ENCODE measurements around the gene AIM2. TPM values are rescaled to one million over a fixed set of nuclear protein-coding genes. Genes with fewer than 3 reads are reported as not detected.

The AIM2 gene
- polyA plus RNA-seq, 1 of the 3 experiments (the other 2 are of a cell fraction) = 1.1 TPM

GRCh38 chr1:159088050-159088449 is 11.5 kb upstream of the AIM2 start:
- Histone ChIP-seq H3K9ac (no peak overlapping the region), H3K9me2 (no peaks in the 10 kb centered on the region), H3F3A (replicated peaks; ENCODE audit: insufficient read depth) (peaks cover 28% of the 10 kb centered on the region), H2AFZ (ENCODE audit: low read depth) (peak overlapping the region; percentile 23; the same call in 1 of the 2 replicates), H3K79me2 (ENCODE audit: insufficient read depth) (no peaks in the 10 kb centered on the region), H4K20me1 (ENCODE audit: insufficient read depth) (no peaks in the 10 kb centered on the region), H3K4me1 (ENCODE audit: control insufficient read depth in 1 of 2, insufficient read depth in 2 of 2, low read depth in 1 of 2, low read length in 1 of 2) (peaks cover 0 to 15% of the 10 kb centered on the region in 2 experiments; a peak in 3 of 4 replicates), H3K27me3 (ENCODE audit: insufficient read depth) (no peaks in the 10 kb centered on the region), H3K9me3 (no peaks in the 10 kb centered on the region), H3K27ac (ENCODE audit: low read depth in 2 of 2, low read length in 1 of 2) (peak overlapping the region in 1 of 2 experiments; percentile 54; a peak in 2 of 4 replicates), H3K4me2 (peak overlapping the region; percentile 14; the same call in 1 of the 2 replicates), H3K36me3 (replicated peaks in 1 of 2; ENCODE audit: control insufficient read depth in 1 of 2, insufficient read depth in 2 of 2, low read length in 1 of 2) (no peaks in the 10 kb centered on the region), H3K4me3 (ENCODE audit: low read depth in 2 of 2, low read length in 1 of 2) (no peak overlapping the region)
- ChIA-PET CTCF (interaction anchor here (1.5 to 1.6 kb wide), 3 partner anchors 14 to 45 kb away, joined by 5 to 7 read pairs (median 6); no protein-coding TSS in a partner anchor), POLR2A (no interaction called here)
- 6% methylated on average over 2 of the region's 2 CpGs for WGBS (ENCODE audit: low lambda C conversion rate)
- TF ChIP-seq, protein P1, sequence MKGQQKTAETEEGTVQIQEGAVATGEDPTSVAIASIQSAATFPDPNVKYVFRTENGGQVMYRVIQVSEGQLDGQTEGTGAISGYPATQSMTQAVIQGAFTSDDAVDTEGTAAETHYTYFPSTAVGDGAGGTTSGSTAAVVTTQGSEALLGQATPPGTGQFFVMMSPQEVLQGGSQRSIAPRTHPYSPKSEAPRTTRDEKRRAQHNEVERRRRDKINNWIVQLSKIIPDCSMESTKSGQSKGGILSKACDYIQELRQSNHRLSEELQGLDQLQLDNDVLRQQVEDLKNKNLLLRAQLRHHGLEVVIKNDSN (IDR thresholded peaks at IDR 0.05; ENCODE audit: borderline replicate concordance, low read depth) = no peak
- TF ChIP-seq GATA2 (CRISPR knock-in tag; IDR thresholded peaks at IDR 0.05) (no peak), FOSL2 (IDR thresholded peaks at IDR 0.05; ENCODE audit: borderline replicate concordance, low read depth) (peak; percentile 78; the same call in 1 of the 2 replicates), MAX (IDR thresholded peaks at IDR 0.05; ENCODE audit: low read depth) (peak; percentile 76), PBX3 (IDR thresholded peaks at IDR 0.05) (peak; percentile 58), YY1 (IDR thresholded peaks at IDR 0.05; ENCODE audit: low read depth) (no peak; the same call in 1 of the 2 replicates), RCOR1 (IDR thresholded peaks at IDR 0.05; ENCODE audit: low read length) (no peak), NFIC (IDR thresholded peaks at IDR 0.05; ENCODE audit: borderline replicate concordance) (peak; percentile 52; the same call in 1 of the 2 replicates), POLR2AphosphoS5 (IDR thresholded peaks at IDR 0.05; ENCODE audit: low read depth, low read length) (peak; percentile 24; the same call in 1 of the 2 replicates), CHD2 (IDR thresholded peaks at IDR 0.05; ENCODE audit: low read length, partially characterized antibody) (no peak), JUND (IDR thresholded peaks at IDR 0.05) (peak; percentile 81), EZH2phosphoT487 (IDR thresholded peaks at IDR 0.05; ENCODE audit: borderline replicate concordance, low read depth) (no peak), RAD21 (IDR thresholded peaks at IDR 0.05; ENCODE audit: low read length) (no peak), MXI1 (IDR thresholded peaks at IDR 0.05; ENCODE audit: low read depth, low read length) (no peak), TEAD4 (IDR thresholded peaks at IDR 0.05; ENCODE audit: borderline replicate concordance, insufficient read depth) (no peak; the same call in 1 of the 2 replicates), TCF12 (IDR thresholded peaks at IDR 0.05) (peak; percentile 81), RXRA (IDR thresholded peaks at IDR 0.05; ENCODE audit: borderline replicate concordance, low read depth) (no peak), NRF1 (IDR thresholded peaks at IDR 0.05; ENCODE audit: low read depth, low read length) (no peak), FOXM1 (IDR thresholded peaks at IDR 0.05; ENCODE audit: low read depth) (no peak), GABPA (IDR thresholded peaks at IDR 0.05; ENCODE audit: low read depth) (no peak), RFX5 (IDR thresholded peaks at IDR 0.05; ENCODE audit: low read length) (no peak), FOXJ3 (CRISPR knock-in tag; IDR thresholded peaks at IDR 0.05) (no peak), ELF1 (IDR thresholded peaks at IDR 0.05) (peak; percentile 41)
- TF ChIP-seq, protein P2, sequence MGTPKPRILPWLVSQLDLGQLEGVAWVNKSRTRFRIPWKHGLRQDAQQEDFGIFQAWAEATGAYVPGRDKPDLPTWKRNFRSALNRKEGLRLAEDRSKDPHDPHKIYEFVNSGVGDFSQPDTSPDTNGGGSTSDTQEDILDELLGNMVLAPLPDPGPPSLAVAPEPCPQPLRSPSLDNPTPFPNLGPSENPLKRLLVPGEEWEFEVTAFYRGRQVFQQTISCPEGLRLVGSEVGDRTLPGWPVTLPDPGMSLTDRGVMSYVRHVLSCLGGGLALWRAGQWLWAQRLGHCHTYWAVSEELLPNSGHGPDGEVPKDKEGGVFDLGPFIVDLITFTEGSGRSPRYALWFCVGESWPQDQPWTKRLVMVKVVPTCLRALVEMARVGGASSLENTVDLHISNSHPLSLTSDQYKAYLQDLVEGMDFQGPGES (IDR thresholded peaks at IDR 0.05; ENCODE audit: low read depth, low read length) = no peak
- TF ChIP-seq, protein P3, sequence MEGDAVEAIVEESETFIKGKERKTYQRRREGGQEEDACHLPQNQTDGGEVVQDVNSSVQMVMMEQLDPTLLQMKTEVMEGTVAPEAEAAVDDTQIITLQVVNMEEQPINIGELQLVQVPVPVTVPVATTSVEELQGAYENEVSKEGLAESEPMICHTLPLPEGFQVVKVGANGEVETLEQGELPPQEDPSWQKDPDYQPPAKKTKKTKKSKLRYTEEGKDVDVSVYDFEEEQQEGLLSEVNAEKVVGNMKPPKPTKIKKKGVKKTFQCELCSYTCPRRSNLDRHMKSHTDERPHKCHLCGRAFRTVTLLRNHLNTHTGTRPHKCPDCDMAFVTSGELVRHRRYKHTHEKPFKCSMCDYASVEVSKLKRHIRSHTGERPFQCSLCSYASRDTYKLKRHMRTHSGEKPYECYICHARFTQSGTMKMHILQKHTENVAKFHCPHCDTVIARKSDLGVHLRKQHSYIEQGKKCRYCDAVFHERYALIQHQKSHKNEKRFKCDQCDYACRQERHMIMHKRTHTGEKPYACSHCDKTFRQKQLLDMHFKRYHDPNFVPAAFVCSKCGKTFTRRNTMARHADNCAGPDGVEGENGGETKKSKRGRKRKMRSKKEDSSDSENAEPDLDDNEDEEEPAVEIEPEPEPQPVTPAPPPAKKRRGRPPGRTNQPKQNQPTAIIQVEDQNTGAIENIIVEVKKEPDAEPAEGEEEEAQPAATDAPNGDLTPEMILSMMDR (IDR thresholded peaks at IDR 0.05) = no peak
- TF ChIP-seq, protein P4, sequence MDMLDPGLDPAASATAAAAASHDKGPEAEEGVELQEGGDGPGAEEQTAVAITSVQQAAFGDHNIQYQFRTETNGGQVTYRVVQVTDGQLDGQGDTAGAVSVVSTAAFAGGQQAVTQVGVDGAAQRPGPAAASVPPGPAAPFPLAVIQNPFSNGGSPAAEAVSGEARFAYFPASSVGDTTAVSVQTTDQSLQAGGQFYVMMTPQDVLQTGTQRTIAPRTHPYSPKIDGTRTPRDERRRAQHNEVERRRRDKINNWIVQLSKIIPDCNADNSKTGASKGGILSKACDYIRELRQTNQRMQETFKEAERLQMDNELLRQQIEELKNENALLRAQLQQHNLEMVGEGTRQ (IDR thresholded peaks at IDR 0.05; ENCODE audit: borderline replicate concordance, low read depth, low read length) = no peak
- DNase-seq = no peak

Data from SK-N-SH (cell line).